ENCODE measurements around the gene MARCHF4.
A peak's percentile ranks its signal among the peaks of the same experiment; 100 is the strongest.

The MARCHF4 gene

DNA sequence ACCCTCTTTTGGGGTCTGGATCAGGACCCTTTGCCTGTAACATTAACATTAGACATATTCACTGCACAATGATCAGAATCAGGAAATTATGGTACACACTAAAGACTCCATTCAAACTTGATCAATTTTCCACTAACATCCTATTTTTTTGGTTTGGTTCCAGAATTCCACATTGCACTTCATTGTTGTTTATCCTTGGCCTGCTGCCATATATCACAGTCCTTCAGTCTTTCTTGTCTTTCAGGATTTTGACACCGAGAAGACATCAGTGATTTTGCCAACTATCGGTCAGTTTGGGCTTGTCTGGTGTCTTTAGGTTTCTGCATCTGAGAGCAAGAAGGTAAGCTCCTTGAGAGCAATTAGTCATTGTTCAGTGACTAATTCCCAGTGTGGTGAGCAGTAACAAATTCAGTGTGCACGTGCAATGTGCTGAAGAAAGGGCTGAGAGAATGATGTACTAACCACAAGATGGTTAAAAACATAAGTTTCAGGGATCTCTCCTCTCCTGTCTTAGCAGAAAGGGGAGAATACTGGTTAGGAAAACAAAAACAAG is 23.5 kb downstream of the MARCHF4 start:
- no peak for DNase-seq

DNA sequence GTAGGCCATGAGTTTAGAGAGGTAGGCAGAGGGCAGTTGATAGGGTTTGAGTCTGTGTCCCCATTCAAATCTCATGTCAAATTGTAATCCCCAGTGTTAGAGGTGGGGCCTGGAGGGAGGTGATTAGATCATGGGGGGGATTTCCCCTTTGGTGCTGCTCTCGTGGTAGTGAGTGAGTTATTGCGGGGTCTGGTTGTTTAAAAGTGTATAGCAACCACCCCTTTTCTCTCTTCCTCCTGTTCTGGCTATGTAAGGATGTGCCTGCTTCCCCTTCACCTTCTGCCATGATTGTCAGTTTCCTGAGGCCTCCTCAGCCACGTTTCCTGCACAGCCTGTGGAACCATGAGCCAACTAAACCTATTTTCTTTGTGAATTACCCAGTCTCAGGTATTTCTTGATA is 25.5 kb downstream of the MARCHF4 start:
- no peak for DNase-seq

DNA sequence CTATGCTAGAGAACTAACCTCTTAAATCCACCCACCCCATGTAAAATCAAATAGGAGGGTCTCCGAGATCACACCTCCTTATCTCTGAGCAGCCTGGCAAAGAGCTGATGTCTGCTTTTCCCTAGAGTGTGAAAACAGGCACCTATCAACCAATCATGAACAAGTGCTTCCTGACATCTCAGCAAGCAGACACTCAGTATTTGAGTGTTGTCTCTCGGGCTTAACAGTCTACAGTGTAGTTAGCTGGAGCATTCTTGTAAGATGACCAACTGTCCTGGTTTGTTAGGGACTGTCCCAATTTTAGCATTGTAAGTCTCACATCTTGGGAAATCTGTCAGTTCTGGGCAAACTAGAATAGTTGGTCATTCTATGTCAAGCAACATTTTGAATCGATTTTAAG is 26.4 kb downstream of the MARCHF4 start:
- DNase-seq, result no peak

DNA sequence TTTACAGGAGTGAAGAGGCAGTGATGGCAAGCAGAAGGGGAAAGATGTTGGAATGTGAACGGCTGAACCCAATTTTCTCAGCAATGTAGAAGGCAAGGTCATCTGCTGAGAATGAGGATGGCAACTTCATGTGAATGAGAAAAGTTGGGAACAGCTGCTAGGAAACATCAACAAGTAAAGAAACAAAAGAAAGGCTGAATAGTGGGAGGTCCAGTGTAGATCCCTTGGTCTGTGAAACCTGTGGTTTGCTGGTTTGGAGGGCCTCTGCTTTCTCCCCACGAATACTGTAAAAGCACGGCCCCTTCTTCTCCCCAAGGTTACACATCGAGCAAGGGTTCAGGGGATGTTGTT is 27.4 kb downstream of the MARCHF4 start:
- no peak for DNase-seq

DNA sequence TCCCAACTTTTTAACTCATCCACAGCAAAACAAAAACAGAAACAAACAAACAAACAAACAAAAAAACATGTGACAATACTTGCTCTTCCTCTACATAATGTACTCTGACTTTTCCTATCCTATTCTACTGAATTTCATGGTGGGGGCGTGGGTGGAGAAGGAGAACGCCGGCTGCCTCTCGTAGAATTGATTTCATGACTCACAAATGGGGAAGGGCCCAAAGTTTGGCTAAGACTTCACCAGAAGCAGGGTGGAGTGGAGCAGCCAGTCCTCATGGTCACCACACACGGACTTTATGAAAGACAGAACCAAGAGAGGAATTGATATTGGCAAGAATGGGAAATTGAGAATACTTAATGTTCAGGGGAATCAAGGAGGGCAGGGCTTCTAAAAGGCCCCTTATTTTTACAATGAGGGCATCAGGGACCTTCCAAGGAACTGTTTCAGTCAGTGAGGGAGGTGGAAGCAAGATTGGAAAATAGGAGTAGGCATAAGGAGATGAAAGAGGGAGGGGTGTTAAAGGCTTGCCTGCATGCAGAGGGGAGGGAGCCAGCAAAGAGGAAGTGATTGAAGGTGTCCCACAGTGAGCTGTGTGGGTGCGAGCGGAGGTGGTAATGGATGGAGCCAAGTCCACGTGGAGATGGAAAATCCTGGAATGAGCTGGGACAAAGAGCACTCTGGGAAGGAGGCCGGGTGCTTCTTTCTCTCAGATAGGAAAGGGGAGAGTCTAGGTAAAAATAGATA is 27.9 kb downstream of the MARCHF4 start:
- DNase-seq, result no peak

DNA sequence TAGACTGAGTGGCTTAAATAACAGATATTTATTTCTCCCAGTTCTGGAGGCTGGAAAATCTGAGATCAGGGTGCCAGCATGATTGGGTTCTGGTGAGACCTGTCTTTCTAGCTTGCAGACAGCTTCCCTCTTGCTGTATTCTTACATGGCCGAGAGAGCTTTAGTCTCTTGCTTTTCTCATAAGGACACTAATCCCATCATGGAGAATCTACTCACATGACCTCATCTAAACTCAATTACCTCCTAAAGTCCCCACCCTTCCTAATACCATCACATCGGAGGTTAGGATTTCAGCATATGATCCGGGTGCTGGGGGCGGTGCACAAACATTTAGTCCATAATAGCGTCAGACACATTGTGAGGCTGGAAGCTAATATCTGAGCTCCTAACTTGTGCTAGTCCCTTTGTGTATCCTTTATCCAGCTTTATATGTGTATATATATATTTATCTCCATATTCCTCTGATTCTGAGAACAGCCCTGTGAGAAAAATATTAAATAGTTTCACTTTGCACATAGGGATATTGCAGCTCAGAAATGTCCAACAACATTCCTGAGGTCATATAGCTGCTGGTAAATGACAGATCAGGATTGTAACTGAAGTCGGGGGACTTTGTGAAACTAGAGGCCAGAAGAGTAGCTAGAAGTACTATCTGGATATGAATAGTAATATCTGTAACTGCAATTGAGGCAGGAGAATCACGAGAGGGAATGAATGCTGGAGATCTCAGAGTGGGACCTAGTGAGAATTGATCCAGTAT is 28.9 kb downstream of the MARCHF4 start:
- DNase-seq, result no peak

DNA sequence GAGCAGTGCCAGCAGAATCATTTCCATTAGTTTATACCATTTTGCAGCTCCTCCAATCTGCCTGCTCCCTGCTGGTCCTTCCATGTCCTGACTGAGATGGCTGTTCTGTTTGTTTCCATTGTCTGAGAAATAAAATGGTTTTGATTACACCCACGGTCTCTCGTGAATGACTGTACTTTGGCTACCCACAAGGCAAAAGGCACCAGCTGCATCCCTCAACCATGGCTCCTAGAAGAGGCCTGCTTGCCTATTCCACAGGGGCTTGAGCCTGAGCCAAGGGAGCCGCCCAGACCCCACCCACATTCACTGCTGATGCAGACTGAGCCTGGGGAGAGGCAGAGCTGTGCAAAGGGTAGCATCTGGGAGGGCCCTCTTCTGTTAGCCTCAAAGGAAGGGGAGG is 31.2 kb downstream of the MARCHF4 start:
- DNase-seq, result peak; percentile 3

DNA sequence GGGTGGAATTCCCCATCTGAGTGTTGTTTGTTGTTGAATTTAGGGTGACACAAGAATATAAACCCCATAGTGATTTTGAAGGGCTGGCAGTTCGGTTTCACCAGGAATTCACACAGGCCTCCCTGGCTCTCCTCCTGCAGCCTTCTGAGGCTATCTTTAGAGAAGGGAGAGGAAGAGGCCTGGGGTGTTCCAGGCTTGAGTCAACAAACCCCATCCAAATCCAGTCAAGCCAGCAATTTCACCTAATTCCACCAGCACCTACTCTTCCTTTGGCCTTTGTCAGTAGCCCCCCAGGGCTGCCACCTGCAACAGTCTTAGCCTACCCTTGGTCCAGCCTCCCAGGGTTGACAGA is 32.0 kb downstream of the MARCHF4 start:
- DNase-seq, result no peak

DNA sequence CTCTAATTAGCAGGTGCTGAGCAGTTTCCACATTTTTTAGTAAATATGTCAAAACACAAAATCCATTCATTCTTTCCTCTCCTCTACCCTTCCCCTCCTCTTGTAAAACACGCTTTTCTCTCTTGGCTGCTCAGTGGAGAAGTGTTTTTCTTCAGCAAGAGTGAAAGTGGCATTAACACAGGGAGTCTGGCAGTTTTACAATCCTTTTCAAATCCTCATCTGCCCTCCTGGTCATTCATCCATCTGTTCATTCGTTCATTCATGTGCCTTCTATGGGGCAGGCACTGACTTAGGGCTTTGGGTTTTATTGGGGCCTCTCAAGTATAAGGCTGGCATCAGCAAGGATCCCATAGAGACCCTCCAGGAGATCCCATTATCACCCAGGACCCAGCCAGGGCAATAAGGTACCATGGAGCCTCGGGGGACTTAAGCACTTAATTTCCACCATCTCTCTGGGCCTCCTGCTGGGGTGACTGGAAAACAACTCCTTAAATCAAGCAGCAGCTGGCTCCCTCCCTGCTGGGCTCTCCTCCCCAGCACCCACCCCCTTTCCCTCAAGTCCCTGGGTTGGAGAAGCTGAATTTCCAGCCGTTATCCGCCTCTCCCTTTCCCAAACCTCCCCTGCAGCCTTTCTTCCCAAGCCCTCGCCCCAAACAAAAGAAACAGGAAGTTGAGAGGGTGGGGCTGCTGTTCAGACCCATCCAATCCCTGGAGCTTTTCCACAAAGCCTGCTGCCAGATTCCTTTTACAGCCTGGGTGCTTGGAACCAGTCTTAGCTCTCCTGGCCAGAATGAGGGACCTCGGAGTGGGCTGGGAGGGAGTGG is 32.6 kb downstream of the MARCHF4 start:
- peak; percentile 56 for DNase-seq

DNA sequence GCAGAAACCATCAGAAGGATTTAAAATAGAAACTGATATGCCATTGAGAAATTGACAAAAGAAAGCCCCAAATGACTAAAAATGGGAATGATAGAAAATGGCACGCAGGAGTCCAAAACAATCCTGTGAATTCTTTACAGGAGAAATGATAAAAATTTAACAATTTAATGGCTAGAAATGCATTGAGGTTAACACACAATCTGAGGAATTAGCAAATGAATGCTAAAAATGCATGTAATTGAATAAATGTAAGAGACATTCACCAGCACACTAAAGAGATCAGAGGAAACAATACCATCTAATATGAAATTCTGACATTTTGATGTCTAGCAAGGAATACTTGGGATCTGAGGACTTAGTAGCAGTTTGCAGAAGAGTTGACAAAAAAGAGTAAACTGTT is 37.0 kb downstream of the MARCHF4 start:
- DNase-seq, result no peak

DNA sequence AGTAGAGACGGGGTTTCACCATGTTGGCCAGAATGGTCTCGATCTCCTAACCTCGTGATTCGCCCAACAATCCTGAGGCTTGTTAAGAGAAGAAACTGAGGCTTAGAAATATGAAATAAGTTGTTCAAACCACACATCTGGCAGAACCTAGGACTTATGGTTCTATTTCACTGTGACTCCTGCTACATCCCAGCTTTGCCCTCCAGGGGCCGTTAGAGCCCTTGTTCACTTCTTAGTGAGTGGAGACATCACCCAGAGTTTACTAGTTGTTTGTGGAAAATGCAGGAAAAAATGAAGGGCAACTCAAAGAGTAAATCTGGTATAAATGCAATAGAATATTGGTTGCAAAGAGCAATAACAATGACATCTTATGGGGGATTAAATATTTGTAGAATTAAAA is 43.9 kb downstream of the MARCHF4 start:
- no peak for DNase-seq

DNA sequence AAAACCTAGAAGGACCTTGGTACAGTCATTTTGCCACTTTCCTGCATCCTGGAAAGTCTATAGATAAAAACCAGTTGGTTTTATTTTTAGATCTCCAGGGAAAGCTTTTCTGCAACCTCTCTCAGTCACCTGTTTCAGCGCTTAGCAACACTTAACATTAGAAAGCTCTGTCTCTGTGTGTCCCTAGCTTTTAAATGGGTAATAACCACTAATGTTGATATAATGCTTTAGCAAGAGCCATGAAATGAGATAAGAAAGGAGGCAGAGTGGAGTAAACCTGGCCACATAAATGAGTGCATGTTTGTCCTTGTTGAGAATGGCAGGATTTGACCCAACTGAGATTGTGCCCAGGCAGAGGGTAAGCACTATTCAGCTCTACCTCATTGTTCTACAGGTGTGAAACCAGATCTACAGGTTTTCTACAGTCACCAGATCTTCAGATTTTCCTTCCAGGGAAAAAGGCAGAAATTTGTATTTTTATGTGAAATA is 44.8 kb downstream of the MARCHF4 start:
- no peak for DNase-seq
